Uterus (tissue), 2 donors: ENCODE measurements around the gene OPN4.

ENCODE experiments used
- CTCF ChIP-seq, 4 experiments: fragments of 200-600 bp in 2 of 4; fragments of 450-650 bp in 2 of 4; sonication (generic) in 2 of 4; IDR thresholded peaks; one replicate each; pipeline ENCODE4 v1.5.1; 2016 to 2019; ENCODE audit warnings: antibody characterized with exemption in 4 of 4, mild to moderate bottlenecking in 2 of 4, moderate library complexity in 1 of 4
- POLR2A ChIP-seq, 2 donors: fragments of 450-650 bp; IDR thresholded peaks; one replicate each; pipeline ENCODE4 v1.6.1; 2016; ENCODE audit warnings: antibody characterized with exemption in 2 of 2, mild to moderate bottlenecking in 1 of 2, moderate library complexity in 1 of 2

- TF ChIP-seq CTCF (IDR thresholded peaks at IDR 0.05) = no peak
- no peak for TF ChIP-seq POLR2A (IDR thresholded peaks at IDR 0.05)
Measured at GRCh38 chr10:86699125-86699524, 44.8 kb downstream of the OPN4 start.
